DND-41 (cell line): ENCODE data around the gene OSCP1.
"Not testable (repeated sequence)": the region's sequence is repeated elsewhere in the genome, so short reads cannot be mapped to it uniquely, and the experiment has no call there.

Experiments used
- ATAC-seq: fragments of 200-7000 bp; cut with Tn5 transposase; 3 replicates; pipeline ENCODE4 v1.9.1; 2021; ENCODE audit warnings: low read depth; ENCODE audit not compliant: insufficient read depth
- DNase-seq: peaks from one replicate; pipeline ENCODE4 v3.0.0-alpha.2; 2020
- H2AFZ ChIP-seq: 2 replicates; pipeline ENCODE4 v1.6.0; 2012; ENCODE audit warnings: low read depth, low read length
- H3K27ac ChIP-seq: 2 replicates; pipeline ENCODE4 v1.5.1; 2012; ENCODE audit warnings: low read length, inconsistent platforms
- H3K27me3 ChIP-seq: fragments of 200-600 bp; sonication (generic); 2 replicates; pipeline ENCODE4 v1.6.0; 2012; ENCODE audit warnings: low read length, mild to moderate bottlenecking, inconsistent platforms; ENCODE audit not compliant: insufficient read depth, poor library complexity
- H3K36me3 ChIP-seq: 2 replicates; pipeline ENCODE4 v1.5.1; 2012; ENCODE audit warnings: low read length, inconsistent platforms; ENCODE audit not compliant: insufficient read depth
- H3K4me1 ChIP-seq: 2 replicates; pipeline ENCODE4 v1.5.1; 2012; ENCODE audit warnings: mild to moderate bottlenecking, low read length; ENCODE audit not compliant: insufficient read depth
- H3K4me2 ChIP-seq: 2 replicates; pipeline ENCODE4 v1.6.0; 2012; ENCODE audit warnings: mild to moderate bottlenecking, moderate library complexity, low read length, inconsistent platforms; ENCODE audit not compliant: insufficient read depth
- H3K4me3 ChIP-seq, 2 experiments: fragments of 200-600 bp in 1 of 2; shearing (Covaris generic) in 1 of 2; 2 replicates each; pipeline ENCODE4 v1.5.1; 2012 to 2016; ENCODE audit warnings: inconsistent platforms in 2 of 2, low read length in 2 of 2, mild to moderate bottlenecking in 2 of 2, low read depth in 1 of 2, moderate library complexity in 1 of 2
- H3K79me2 ChIP-seq: 2 replicates; pipeline ENCODE4 v1.6.0; 2012; ENCODE audit warnings: low read length, inconsistent platforms; ENCODE audit not compliant: insufficient read depth
- H3K9ac ChIP-seq: 2 replicates; pipeline ENCODE4 v1.6.0; 2012; ENCODE audit warnings: low read depth, mild to moderate bottlenecking, inconsistent platforms, low read length, moderate library complexity
- H3K9me3 ChIP-seq: 2 replicates; pipeline ENCODE4 v1.5.1; 2012; ENCODE audit warnings: low read length, moderate library complexity, mild to moderate bottlenecking, inconsistent platforms; ENCODE audit not compliant: insufficient read depth, severe bottlenecking
- H4K20me1 ChIP-seq: 2 replicates; pipeline ENCODE4 v1.6.0; 2012; ENCODE audit warnings: low read length; ENCODE audit not compliant: insufficient read depth
- EZH2 ChIP-seq: IDR thresholded peaks from 3 replicates; pipeline ENCODE4 v1.6.1; 2012; ENCODE audit warnings: borderline replicate concordance, low read depth, mild to moderate bottlenecking, moderate library complexity, low read length, inconsistent platforms; ENCODE audit not compliant: severe bottlenecking
- TF ChIP-seq, protein P1 (sequence below): IDR thresholded peaks from 2 replicates; pipeline ENCODE4 v1.5.1; 2012; ENCODE audit warnings: borderline replicate concordance, low read length, moderate library complexity, mild to moderate bottlenecking; ENCODE audit not compliant: poor library complexity, severe bottlenecking; ENCODE audit errors: extremely low read depth

Gene OSCP1

DNA sequence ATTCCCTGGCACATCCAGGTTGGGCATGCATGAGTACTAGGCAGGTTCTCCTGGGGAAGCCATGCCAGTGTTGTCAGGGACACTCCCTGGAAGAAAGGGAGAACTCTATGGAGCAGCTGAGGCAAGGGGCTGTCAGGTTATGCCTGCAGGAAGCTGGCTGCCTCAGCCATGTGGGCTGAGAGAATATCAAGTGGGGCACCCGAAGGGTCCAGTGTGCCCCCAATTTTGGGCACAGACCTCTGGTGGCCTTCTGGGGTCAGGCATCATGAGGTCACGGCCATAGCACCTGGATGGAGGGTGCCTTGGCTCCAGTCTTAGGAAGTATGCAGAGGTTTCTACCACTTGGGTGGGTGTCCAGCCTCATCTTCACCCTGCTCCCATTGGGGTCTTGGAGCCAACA is 29.9 kb upstream of the OSCP1 start:
- H3K79me2 ChIP-seq = no peaks in the 10 kb centered on the region
- H3K27ac ChIP-seq = no peak overlapping the region
- H3K36me3 ChIP-seq = no peaks in the 10 kb centered on the region
- no peak for TF ChIP-seq EZH2
- TF ChIP-seq, protein P1, sequence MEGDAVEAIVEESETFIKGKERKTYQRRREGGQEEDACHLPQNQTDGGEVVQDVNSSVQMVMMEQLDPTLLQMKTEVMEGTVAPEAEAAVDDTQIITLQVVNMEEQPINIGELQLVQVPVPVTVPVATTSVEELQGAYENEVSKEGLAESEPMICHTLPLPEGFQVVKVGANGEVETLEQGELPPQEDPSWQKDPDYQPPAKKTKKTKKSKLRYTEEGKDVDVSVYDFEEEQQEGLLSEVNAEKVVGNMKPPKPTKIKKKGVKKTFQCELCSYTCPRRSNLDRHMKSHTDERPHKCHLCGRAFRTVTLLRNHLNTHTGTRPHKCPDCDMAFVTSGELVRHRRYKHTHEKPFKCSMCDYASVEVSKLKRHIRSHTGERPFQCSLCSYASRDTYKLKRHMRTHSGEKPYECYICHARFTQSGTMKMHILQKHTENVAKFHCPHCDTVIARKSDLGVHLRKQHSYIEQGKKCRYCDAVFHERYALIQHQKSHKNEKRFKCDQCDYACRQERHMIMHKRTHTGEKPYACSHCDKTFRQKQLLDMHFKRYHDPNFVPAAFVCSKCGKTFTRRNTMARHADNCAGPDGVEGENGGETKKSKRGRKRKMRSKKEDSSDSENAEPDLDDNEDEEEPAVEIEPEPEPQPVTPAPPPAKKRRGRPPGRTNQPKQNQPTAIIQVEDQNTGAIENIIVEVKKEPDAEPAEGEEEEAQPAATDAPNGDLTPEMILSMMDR = no peak
- peaks cover 4% of the 10 kb centered on the region for H3K27me3 ChIP-seq
- H3K4me2 ChIP-seq = no peak overlapping the region
- H3K9ac ChIP-seq = no peak overlapping the region
- no peak for DNase-seq
- no peaks in the 10 kb centered on the region for H3K4me1 ChIP-seq
- no peaks in the 10 kb centered on the region for H4K20me1 ChIP-seq
- no peaks in the 10 kb centered on the region for H3K9me3 ChIP-seq
- no peak overlapping the region for H3K4me3 ChIP-seq
- H2AFZ ChIP-seq = no peak overlapping the region
- no peak for ATAC-seq

DNA sequence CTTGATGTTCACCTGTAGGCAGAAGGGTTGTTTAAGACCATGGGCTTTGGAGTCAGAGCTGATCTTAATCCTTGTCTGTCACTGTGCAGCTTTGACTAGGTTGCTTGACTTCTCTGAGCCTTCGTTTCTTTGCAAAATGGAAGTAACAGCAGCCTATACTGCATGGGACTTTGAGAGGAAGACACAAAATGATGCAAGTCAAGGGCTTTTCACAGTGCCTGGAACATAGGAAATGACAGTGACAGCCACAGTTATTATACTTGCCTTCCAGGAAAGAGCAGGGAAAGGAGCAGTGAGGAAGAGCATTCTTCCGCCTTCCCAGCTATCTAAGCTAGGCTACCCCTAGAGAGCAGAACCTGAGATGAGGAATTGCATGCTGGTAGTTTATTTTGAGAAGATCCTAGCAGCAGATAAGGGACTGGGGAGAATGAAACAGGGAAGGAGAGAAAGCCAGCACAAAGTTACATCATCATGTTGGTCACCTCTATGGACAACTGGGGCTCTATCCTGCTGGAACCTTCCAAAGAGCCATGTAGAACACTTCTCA is 29.3 kb upstream of the OSCP1 start:
- H3K27me3 ChIP-seq = peaks cover 4% of the 10 kb centered on the region
- no peak overlapping the region for H3K4me3 ChIP-seq
- no peak for DNase-seq
- H3K36me3 ChIP-seq = no peaks in the 10 kb centered on the region
- no peak overlapping the region for H2AFZ ChIP-seq
- no peak for ATAC-seq
- H3K27ac ChIP-seq = no peak overlapping the region
- H3K9me3 ChIP-seq = no peaks in the 10 kb centered on the region
- no peak overlapping the region for H3K9ac ChIP-seq
- no peak overlapping the region for H3K4me2 ChIP-seq
- TF ChIP-seq EZH2 = no peak
- TF ChIP-seq, protein P1 = no peak
- H4K20me1 ChIP-seq = no peaks in the 10 kb centered on the region
- no peaks in the 10 kb centered on the region for H3K79me2 ChIP-seq
- no peaks in the 10 kb centered on the region for H3K4me1 ChIP-seq

DNA sequence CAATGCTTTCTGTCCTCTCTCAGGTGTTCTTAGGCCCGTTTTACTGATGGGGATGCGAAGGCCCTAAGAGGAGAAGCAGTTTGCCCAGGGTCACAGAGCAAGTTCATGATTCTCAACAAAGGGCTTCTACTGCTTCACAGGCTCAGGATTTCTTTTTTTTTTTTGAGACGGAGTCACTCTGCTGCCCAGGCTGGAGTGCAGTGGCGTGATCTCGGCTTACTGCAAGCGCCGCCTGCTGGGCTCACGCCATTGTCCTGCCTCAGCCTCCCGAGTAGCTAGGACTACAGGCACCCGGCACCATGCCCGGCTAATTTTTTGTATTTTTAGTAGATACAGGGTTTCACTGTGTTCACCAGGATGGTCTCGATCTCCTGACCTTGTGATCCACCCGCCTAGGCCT is 27.4 kb upstream of the OSCP1 start:
- H3K4me1 ChIP-seq, H3K9ac ChIP-seq, H4K20me1 ChIP-seq, H3K36me3 ChIP-seq, H3K27me3 ChIP-seq, DNase-seq, H3K79me2 ChIP-seq, H3K9me3 ChIP-seq, ATAC-seq, H2AFZ ChIP-seq, H3K4me3 ChIP-seq, H3K4me2 ChIP-seq, H3K27ac ChIP-seq: not testable (repeated sequence)

DNA sequence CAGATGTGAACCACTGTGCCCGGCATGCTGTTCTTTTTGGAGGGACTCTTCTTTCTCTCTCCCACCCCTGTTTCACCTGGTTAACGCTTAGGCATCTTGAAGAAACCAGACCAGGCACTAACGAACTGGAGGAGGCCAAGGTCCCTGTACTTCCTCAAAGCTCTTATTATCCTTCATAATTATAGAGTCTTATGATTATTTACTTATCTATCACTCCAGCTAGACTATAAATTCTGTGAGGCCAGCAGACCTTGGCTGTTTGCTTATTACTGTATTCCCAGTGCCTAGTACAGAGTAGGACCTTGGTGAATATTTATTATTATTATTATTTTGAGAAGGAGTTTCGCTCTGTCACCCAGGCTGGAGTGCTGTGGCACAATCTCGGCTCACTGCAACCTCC is 26.7 kb upstream of the OSCP1 start:
- DNase-seq = no peak
- H3K4me3 ChIP-seq = no peak overlapping the region

More for the DNA sequence above, 26.7 kb upstream of the OSCP1 start:
- H4K20me1 ChIP-seq = no peaks in the 10 kb centered on the region; the same call in 1 of the 2 replicates
- no peak overlapping the region for H3K27ac ChIP-seq
- no peak overlapping the region for H2AFZ ChIP-seq
- no peaks in the 10 kb centered on the region for H3K79me2 ChIP-seq
- no peaks in the 10 kb centered on the region for H3K36me3 ChIP-seq
- H3K4me2 ChIP-seq = no peak overlapping the region
- H3K9ac ChIP-seq = no peak overlapping the region
- no peak for ATAC-seq
- H3K9me3 ChIP-seq = no peaks in the 10 kb centered on the region
- peaks cover 4% of the 10 kb centered on the region for H3K27me3 ChIP-seq
- no peaks in the 10 kb centered on the region for H3K4me1 ChIP-seq
- TF ChIP-seq EZH2 = no peak
- TF ChIP-seq, protein P1 = no peak
